DMS 273 (cell line): ENCODE measurements around the gene HOXB5.

Experiments used
- DNase-seq: peaks from one replicate; lab custom pipeline; 2025; ENCODE audit not compliant: unreplicated experiment; lab: John Stamatoyannopoulos, UW

Gene HOXB5

GRCh38 chr17:48563867-48564187 lies 29.8 kb downstream of the HOXB5 start:
- no peak for DNase-seq

GRCh38 chr17:48563385-48563838 lies 30.2 kb downstream of the HOXB5 start:
- DNase-seq: no peak

- no peak for DNase-seq
Observed at GRCh38 chr17:48562934-48563333, 30.6 kb downstream of the HOXB5 start.

- peak; percentile 10 for DNase-seq
Observed at GRCh38 chr17:48561884-48562810, 31.4 kb downstream of the HOXB5 start.

DNA sequence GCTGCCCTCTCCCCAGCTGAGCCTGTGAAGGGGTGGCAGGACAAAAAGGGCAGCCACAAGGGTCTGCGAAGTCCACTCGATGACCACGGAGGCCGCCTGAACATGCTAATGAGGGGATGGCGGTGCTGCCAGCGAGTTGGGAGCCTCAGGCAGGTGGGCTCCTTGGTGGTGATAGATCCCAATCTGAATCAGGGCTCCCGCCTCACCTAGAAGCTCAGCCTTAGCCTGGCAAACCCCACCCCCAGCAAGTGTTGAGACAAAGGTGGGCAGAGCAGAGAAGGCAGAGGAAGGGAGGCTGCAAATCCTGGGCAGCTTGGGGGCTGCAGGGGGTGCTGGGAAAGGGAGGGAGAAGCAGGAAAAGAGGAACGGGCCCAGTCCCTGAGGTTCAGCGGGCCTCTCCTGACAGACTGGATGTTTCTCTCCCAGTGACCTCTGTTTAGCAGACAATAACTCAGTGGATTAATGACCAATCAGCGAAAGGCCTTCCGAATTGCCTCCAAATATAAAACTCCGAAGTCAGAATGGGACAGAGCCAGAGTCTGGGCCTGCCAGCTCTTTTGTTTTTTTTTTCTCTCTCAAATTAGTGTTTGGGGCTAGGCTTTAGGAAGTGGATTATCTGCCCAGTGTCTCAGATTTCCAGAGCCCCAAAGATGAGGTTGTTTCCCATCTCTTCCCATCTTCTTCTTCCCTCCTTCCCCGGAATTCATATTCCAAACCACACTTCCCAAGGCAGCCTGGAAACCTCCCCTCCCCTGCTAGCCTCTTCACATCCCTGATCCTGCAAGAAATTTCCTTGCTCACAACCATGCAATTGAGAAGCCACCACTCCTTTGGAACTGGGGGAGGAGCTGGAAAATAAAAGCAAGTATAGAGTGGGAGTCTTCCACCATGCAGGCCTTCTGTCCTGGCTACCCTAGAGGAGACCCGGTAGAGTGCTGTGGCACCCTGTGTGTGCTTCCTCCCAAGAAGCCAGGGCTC lies 33.5 kb downstream of the HOXB5 start:
- DNase-seq: no peak

DNA sequence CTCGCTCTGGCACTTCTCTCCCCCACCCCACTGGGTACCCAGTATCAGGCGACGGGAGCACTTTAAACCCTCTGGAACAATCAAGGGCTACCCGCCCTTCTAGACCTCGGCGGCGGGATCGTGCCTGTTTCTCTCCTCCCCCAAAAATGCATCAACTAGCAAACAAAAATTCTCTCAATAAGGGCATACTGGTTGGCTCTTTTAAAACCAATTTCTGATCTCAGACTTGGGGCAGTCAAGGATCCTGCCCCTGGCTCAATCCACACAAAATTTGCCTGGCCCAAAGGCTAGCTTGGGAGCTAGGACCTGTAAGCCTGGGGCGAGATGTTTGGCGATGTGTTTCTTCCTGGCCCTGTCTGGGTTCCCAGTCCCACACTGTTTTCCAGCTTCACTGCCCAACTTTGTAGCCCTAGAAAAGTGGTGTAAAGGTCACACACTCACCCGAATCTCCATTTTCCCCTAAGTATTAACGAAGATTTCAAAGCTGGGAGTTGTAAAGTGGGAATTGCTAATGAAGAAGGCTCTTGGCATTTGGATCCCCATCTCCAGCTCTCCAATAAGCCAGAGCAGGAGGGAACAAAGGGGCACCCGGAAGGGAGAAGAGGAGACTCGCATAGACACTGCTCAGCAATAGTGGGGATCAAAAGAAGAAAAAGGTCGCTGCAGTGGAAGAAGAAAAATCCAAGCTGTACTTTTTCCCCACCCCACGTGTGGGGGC lies 34.3 kb downstream of the HOXB5 start:
- no peak for DNase-seq

DNA sequence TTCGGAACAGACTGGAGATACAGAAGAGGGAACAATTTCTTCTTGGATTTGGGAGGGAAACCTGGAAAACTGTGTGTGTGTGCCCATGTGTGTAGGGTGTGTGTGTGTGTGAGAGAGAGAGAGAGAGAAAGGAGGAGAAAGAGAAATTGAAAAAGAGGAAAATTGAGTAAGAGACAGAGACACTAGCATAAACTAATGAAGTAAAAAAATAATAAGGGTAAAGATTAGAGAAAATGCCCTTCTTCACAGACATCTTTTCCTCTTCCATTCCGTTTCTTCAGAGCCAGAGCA lies 34.8 kb downstream of the HOXB5 start:
- DNase-seq: no peak

DNA sequence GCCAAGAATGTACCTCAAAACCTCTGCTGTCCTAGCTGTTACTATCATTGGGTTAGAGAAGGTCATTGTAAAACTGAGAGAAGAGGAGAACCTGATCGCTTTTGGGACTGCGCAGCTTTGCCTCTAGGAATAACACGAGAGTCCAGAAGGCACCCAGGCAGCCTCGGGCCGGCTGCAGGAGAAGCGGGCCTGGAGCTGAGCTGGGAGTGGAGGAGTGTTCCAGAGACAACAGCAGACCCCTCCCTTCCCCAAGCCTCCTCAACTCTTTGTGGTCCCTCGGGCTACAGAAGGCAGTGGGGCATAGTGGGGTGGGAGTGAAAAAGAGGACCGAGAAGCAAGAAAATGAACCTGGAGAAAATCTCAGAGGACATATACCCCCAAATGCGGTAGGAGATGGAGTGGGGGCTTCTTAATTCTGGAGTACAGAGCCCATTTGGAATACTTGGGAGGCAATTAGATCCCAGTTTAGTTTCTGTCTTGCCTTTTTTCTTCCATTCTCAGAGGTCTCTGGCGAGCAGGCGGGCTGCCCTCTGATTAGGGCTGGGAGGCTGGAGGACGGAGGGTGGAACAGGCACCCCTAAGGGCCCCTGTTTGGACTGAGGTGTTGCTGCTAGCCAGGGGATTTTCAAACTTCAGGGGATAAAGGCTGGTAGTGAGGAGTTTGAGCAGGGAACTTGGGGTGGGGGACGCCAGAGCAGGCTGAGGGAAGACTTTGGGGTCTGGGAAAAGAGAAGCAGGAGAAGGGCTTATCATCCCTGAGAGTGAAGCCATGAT lies 35.3 kb downstream of the HOXB5 start:
- DNase-seq: no peak

DNA sequence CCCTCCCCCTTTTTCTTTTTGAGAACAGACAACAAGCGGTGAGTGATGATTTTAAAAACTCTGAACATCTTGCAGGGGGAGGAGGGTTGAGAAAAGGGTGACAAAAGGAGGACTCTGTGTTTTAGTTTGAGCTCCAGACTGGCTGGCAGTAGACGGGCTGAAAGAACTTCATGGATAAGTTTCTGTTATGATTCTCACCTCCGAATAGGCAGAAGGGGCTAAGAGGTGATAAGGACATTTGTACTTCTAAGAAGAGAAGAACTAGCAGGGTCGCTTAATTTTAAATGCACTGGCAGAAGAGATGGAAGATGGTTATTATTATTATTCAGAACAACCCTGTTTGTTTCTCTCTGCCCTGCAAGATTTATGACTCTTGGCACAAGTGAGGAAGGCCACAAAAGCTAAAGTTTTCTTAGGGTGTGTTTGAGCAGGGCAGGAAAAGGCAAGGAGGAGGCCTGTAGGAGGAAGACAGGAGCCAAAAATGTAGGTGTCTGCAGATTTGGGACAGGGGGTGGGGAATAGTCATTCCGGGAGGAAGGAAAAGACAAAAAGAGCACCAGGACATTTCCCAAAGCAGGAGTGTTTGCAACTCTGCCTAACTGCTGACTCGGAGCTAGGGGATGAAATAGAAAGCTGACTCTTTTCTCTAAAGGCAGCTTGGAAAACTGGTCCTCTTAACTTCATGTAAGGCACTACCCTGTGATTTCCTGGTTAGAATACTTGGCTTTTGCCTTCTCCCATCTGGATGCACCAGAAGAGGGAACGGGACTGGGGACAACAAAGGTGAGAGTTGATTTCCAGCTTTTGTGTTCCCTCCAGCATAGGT lies 36.8 kb downstream of the HOXB5 start:
- DNase-seq: no peak

GRCh38 chr17:48556229-48556575 lies 37.4 kb downstream of the HOXB5 start:
- no peak for DNase-seq

- peak; percentile 20 for DNase-seq
Observed at GRCh38 chr17:48555258-48556228, 38.0 kb downstream of the HOXB5 start.

DNA sequence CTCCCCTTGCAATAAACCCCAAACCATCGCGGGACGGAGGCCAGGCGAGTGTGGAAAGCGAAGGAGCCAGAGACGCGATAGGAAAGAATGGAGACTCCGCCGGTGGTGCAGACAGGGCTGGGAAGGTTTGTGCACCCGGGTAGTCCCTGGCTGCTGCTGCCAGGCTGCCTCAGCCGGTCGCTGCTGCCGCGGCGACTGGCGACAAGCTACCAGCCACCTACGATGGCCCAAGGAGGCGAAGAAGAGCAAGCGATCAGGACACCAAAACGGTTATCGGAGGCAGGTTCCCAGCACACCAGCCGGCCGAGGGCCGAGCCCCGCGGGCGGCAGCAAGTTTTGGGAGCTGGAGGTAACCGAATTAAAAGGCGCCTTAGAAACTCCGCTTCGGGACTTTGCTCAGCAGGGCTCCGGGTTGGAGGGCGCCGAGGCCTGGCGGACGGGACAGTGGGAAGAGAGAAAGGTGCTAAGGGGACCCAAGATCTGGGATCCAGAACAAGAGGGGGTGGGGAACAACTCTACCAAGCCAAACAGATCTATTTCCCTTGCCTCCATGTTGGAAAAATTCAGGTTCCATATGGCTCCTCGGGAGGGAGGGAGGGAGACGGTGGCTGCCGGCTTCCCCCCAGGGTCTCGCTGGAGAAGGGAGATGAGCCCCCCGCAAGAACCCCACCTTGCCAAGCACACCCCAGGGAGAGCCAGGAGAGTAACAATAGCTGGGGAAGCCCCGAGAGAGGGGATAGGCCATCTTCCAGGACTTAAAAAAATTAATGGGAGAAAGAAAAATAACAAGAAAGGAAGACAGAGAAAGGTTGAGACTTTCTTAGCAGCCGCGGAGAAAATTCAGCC lies 38.9 kb downstream of the HOXB5 start:
- DNase-seq: peak; percentile 24

DNA sequence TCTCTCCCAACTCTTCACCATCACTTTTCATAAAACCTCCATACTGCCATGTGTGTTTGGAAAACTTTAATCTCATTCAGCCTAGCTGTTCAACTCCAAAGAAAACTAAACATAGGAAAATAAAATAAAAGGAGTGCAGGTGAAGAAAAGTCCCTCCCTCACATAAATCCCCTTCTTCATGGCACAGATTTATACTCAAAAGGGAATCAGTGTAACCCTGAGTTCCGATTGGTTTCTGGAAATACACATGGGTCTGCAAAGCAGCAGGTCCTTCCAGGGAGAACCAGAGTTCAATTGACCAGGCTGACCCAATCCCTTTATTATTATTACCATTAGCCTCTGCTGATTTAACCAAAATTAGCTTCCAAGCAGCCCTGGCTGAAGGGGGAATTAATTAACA lies 39.8 kb downstream of the HOXB5 start:
- no peak for DNase-seq

DNA sequence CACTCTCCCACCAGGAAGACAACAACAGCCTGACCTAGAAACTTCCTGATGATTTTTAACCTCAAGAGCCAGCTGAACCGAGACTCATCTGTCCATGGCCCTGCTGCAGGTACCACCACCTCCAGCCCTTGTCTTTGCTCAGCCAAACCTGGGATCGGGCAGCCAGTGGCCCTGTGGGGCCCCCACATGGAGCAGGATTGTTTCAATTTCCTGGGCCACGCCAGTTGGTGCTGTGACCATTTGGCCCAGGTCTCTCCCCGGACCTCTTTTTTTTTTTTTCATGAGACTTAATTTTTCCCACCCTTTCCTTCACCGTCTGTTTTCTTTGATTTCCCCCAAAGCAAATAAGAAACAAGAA lies 40.4 kb downstream of the HOXB5 start:
- DNase-seq: no peak

DNA sequence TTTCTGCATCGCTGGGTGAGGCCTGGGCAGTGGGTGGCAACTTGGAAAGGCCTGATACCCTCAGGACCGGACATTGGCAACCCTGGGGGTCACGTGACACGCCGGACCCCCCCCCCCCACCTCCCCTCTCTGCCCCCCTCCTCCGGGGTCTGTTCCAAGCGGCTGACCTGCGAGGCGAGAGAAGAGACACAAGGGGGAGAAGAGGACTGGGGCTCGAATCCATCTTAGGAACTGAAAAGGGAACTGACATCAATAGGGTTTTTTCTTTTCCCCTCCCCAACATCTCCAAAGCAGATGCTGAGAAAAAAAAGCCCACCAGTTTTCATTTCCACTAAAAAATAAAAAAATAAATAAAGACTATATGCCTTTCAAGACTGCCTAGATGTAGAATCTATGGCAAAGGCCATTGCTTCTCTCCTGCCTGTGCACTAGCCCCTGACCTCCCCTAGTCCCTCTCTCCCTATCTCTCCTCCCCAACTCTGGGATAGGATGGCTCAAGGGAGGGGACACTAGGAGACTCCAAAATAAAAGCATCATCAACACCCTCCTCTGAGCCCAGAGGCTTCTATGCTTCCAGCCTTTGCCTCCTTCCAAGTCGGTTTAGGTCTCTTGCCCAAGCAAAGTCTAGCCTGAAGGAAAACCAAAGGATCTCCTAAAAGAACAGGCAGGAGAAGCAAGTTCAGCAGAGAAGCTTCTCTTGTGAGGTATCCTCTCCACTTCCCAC lies 41.0 kb downstream of the HOXB5 start:
- no peak for DNase-seq

DNA sequence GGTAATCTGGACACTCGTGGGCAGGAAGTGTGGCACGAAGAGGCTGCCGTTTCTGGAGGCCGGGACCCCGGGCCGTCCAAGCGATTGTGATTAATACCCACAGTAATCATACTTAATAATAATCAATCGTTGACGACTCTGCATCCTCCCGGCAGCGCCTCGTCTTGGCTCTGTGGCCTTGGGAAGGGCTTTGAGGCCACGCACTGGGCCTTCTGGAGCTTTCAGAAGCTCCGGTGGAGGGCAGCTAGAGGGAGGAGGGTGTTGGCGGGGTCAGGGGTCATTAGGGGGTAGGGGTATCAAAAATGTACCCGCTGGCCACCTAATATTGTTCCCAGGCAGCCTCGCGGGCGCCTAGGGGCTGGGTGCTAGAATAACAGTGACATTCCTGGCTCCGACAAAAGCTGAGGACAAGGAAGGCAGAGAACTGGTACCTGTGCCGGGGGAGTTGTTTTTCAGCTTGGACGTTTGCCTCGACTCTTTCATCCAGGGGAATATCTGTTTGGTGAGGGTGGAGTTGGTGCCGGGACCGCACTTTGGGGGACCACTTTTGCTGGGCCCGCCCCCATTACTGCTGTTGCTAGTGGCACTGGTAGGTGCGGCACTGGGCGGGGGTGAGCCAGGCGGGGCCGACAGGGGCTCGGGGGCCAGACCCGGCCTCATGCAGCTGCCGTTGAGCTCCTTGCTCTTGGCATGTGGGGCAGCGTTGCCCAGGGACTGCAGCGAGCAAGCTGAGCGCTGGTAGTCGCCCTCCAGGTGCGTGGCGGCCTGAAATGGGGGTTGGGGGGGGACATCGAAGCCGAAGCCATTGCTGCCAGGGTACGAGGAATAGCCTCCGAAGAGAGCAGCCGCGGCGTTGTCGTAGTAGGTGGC lies 41.7 kb downstream of the HOXB5 start:
- no peak for DNase-seq
